ENCODE measurements around the gene FTSJ1. TPM values are rescaled to one million over a fixed set of nuclear protein-coding genes. Genes with fewer than 3 reads are reported as not detected.

Gene FTSJ1
- polyA plus RNA-seq, 3 donors = 36.6 to 44.3 (median 40.4) TPM

DNA sequence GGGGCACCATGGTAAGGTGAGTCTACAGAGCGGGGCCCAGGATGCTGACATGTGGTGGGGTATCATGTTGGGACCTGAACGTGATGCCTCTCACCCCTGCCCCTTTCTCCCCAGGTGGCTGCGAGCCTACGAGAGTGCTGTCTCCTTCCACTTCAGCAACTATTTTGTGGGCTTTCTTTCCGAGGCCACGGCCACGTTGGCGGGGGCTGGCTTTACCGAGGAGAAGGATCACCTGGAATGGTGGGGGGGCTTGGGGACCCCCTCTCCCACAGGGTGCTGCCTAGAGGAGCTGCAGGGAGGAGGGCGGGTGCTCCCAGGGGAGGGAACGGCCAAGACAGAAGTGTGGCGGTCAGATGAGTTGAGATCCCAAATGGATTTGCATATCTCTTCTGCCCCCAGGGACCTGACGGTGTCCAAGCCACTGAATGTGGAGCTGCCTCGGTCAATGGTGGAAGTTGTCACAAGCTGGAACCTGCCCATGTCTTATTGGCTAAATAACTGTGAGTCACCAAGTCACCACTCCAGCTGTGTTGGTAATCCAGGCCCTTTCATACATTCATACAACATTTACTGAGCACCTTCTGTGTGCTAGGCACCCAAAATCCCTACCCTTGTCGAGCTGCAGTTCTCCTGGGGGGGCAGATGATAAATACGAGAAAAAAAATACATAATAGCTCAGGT lies 38.3 kb downstream of the FTSJ1 start:
- Mint-ChIP-seq H3K27ac (no peak overlapping the region), H3K36me3 (peaks cover 12 to 24% of the 10 kb centered on the region in 2 donors), H3K4me1 (peaks cover 7% of the 10 kb centered on the region), H3K27me3 (ENCODE audit: low read depth in 3 of 3) (peaks cover 0 to 7% (median 0%) of the 10 kb centered on the region in 3 donors), H3K4me3 (no peak overlapping the region), H3K9me3 (peaks cover 0 to 5% (median 1%) of the 10 kb centered on the region in 7 donors)
- H3K9ac ChIP-seq (ENCODE audit: insufficient read depth, low read length, poor library complexity, severe bottlenecking) = no peak overlapping the region
- H2AFZ ChIP-seq (ENCODE audit: insufficient read depth, low read depth, low read length, poor library complexity, severe bottlenecking) = no peak overlapping the region
- no peak overlapping the region for H3K27ac ChIP-seq (ENCODE audit: low read depth in 1 of 2, low read length in 2 of 2)
- TF ChIP-seq, protein P1, sequence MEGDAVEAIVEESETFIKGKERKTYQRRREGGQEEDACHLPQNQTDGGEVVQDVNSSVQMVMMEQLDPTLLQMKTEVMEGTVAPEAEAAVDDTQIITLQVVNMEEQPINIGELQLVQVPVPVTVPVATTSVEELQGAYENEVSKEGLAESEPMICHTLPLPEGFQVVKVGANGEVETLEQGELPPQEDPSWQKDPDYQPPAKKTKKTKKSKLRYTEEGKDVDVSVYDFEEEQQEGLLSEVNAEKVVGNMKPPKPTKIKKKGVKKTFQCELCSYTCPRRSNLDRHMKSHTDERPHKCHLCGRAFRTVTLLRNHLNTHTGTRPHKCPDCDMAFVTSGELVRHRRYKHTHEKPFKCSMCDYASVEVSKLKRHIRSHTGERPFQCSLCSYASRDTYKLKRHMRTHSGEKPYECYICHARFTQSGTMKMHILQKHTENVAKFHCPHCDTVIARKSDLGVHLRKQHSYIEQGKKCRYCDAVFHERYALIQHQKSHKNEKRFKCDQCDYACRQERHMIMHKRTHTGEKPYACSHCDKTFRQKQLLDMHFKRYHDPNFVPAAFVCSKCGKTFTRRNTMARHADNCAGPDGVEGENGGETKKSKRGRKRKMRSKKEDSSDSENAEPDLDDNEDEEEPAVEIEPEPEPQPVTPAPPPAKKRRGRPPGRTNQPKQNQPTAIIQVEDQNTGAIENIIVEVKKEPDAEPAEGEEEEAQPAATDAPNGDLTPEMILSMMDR (IDR thresholded peaks at IDR 0.05) = no peak
- H3K4me1 ChIP-seq (ENCODE audit: control insufficient read depth in 1 of 2, insufficient read depth in 2 of 2, low read length in 2 of 2) = peaks cover 4 to 5% of the 10 kb centered on the region in 2 donors
- H4K20me1 ChIP-seq (ENCODE audit: insufficient read depth, low read length) = no peaks in the 10 kb centered on the region
- no peak overlapping the region for H3K4me3 ChIP-seq (replicated peaks in 1 of 3; ENCODE audit: low read depth in 2 of 3, low read length in 3 of 3)
- WGBS (ENCODE audit: insufficient coverage) = 100% methylated on average over 1 of the region's 16 CpGs
- H3K9me3 ChIP-seq (replicated peaks in 1 of 2; ENCODE audit: control insufficient read depth in 1 of 2, insufficient read depth in 1 of 2, low read length in 2 of 2) = no peaks in the 10 kb centered on the region
- no peaks in the 10 kb centered on the region for H3K27me3 ChIP-seq (ENCODE audit: control insufficient read depth in 2 of 2, insufficient read depth in 2 of 2, low read length in 2 of 2)
- H3K79me2 ChIP-seq (ENCODE audit: insufficient read depth, low read length) = no peaks in the 10 kb centered on the region
- H3K36me3 ChIP-seq (replicated peaks in 1 of 2; ENCODE audit: control insufficient read depth in 1 of 2, insufficient read depth in 2 of 2, low read length in 2 of 2) = no peaks in the 10 kb centered on the region
- H3K4me2 ChIP-seq (replicated peaks; ENCODE audit: extremely low read depth, low read length, poor library complexity, severe bottlenecking) = no peak overlapping the region
- DNase-seq = no peak
- intact Hi-C loops (cut with micrococcal nuclease) = no loop called here

DNA sequence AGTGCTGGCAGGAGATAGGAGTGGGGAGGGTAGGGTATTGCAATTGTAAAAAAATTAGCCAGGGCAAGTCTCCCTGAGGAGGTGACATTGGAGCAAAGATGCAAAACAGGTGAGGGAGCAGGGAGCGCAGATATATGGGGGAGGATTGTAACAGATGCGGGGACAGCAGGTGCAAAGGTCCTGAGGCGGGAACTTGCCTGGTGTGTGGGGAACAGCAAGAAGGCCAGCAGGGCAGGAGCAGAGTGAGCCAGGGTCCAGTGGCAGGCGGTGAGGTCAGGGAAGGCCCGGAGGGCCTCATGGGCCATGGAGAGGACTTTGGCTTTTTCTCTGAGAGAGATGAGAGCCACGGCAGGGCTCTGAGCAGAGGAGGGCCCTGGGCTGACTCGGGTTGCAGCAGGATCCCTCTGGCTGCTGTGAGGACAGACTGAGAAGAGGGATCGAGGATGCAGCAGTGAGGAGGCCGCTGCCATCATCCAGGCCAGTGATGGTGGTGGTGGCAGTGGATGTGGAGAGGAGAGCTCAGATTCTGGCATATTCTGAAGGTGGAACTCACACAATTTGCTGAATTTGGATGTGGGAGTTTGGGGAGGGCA lies 39.0 kb downstream of the FTSJ1 start:
- Mint-ChIP-seq H3K27ac (peak overlapping the region in 1 of 7 donors; percentile 37), H3K4me3 (no peak overlapping the region), H3K27me3 (ENCODE audit: low read depth in 3 of 3) (peaks cover 0 to 4% (median 0%) of the 10 kb centered on the region in 3 donors), H3K36me3 (peaks cover 12 to 23% of the 10 kb centered on the region in 2 donors), H3K4me1 (peaks cover 1% of the 10 kb centered on the region), H3K9me3 (no peaks in the 10 kb centered on the region)
- Histone ChIP-seq H3K27ac (ENCODE audit: low read depth in 1 of 2, low read length in 2 of 2) (no peak overlapping the region), H2AFZ (ENCODE audit: insufficient read depth, low read depth, low read length, poor library complexity, severe bottlenecking) (no peak overlapping the region), H3K9ac (ENCODE audit: insufficient read depth, low read length, poor library complexity, severe bottlenecking) (no peak overlapping the region), H3K9me3 (replicated peaks in 1 of 2; ENCODE audit: control insufficient read depth in 1 of 2, insufficient read depth in 1 of 2, low read length in 2 of 2) (no peaks in the 10 kb centered on the region), H3K36me3 (replicated peaks in 1 of 2; ENCODE audit: control insufficient read depth in 1 of 2, insufficient read depth in 2 of 2, low read length in 2 of 2) (no peaks in the 10 kb centered on the region), H3K4me3 (replicated peaks in 1 of 3; ENCODE audit: low read depth in 2 of 3, low read length in 3 of 3) (no peak overlapping the region), H3K4me2 (replicated peaks; ENCODE audit: extremely low read depth, low read length, poor library complexity, severe bottlenecking) (no peak overlapping the region), H3K27me3 (ENCODE audit: control insufficient read depth in 2 of 2, insufficient read depth in 2 of 2, low read length in 2 of 2) (no peaks in the 10 kb centered on the region), H4K20me1 (ENCODE audit: insufficient read depth, low read length) (no peaks in the 10 kb centered on the region), H3K79me2 (ENCODE audit: insufficient read depth, low read length) (no peaks in the 10 kb centered on the region), H3K4me1 (ENCODE audit: control insufficient read depth in 1 of 2, insufficient read depth in 2 of 2, low read length in 2 of 2) (no peaks in the 10 kb centered on the region)
- TF ChIP-seq, protein P1 (IDR thresholded peaks at IDR 0.05) = no peak
- 100% methylated on average over 5 of the region's 9 CpGs for WGBS (ENCODE audit: insufficient coverage)
- DNase-seq = no peak
- intact Hi-C loops (cut with micrococcal nuclease) = no loop called here

Measured in CD14-positive monocyte (primary cell).